Duodenal mucosa (tissue), 2 donors: Measurements from ENCODE around the gene LRRC15.

Experiments
- H3K27ac ChIP-seq: one replicate; pipeline ENCODE4 v1.7.0; 2013; ENCODE audit warnings: low read depth, low read length
- H3K27me3 ChIP-seq, 2 donors: one replicate each; pipeline ENCODE4 v1.7.0; 2013; ENCODE audit warnings: low read length in 2 of 2, control low read depth in 1 of 2; ENCODE audit not compliant: insufficient read depth in 2 of 2, control insufficient read depth in 1 of 2
- H3K36me3 ChIP-seq, 2 donors: one replicate each; pipeline ENCODE4 v1.7.0; 2013; ENCODE audit warnings: low read length in 2 of 2, control low read depth in 1 of 2; ENCODE audit not compliant: insufficient read depth in 2 of 2, control insufficient read depth in 1 of 2
- H3K4me1 ChIP-seq, 2 donors: one replicate each; pipeline ENCODE4 v1.7.0; 2013; ENCODE audit warnings: low read length in 2 of 2, control low read depth in 1 of 2; ENCODE audit not compliant: insufficient read depth in 2 of 2, control insufficient read depth in 1 of 2
- H3K4me3 ChIP-seq, 2 donors: one replicate each; pipeline ENCODE4 v1.7.0; 2013; ENCODE audit warnings: low read length in 2 of 2, low read depth in 1 of 2
- H3K9ac ChIP-seq, 2 donors: one replicate each; pipeline ENCODE4 v1.7.0; 2013; ENCODE audit warnings: low read length in 2 of 2, low read depth in 1 of 2
- H3K9me3 ChIP-seq, 2 donors: one replicate each; pipeline ENCODE4 v1.7.0; 2013; ENCODE audit warnings: low read length in 2 of 2, control low read depth in 1 of 2; ENCODE audit not compliant: control insufficient read depth in 1 of 2

LRRC15 gene

DNA sequence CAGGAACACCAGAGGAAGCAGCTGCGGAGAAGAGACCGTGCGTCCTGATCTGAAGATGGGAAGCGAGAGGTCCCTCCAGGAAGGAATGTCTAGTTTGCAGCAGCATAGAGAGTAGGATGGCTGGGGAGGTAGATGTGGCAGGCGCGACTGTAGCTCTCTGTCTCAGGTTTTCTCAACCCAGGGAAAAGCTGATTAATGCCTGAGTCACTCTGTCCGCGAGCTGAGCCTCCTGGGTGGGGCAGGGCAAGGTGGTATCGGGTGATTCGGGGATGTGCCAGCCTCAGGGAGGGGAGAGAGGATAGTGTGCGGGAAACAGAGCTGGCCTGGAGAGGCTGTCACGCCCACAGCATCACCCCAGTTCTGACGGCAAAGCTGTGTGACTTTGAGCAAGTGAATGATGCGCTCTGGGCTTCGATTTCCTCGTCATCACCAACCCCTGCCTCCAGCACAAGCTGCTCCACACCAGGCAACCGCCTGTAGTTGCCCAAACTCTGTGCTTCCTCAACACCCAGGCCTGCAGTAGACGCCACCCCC is 46.8 kb downstream of the LRRC15 start:
- Histone ChIP-seq H3K9ac (no peak overlapping the region), H3K27me3 (peaks cover 0 to 8% of the 10 kb centered on the region in 2 donors), H3K4me3 (no peak overlapping the region), H3K4me1 (peaks cover 16 to 27% of the 10 kb centered on the region in 2 donors), H3K9me3 (peaks cover 0 to 4% of the 10 kb centered on the region in 2 donors), H3K36me3 (no peaks in the 10 kb centered on the region), H3K27ac (no peak overlapping the region)

DNA sequence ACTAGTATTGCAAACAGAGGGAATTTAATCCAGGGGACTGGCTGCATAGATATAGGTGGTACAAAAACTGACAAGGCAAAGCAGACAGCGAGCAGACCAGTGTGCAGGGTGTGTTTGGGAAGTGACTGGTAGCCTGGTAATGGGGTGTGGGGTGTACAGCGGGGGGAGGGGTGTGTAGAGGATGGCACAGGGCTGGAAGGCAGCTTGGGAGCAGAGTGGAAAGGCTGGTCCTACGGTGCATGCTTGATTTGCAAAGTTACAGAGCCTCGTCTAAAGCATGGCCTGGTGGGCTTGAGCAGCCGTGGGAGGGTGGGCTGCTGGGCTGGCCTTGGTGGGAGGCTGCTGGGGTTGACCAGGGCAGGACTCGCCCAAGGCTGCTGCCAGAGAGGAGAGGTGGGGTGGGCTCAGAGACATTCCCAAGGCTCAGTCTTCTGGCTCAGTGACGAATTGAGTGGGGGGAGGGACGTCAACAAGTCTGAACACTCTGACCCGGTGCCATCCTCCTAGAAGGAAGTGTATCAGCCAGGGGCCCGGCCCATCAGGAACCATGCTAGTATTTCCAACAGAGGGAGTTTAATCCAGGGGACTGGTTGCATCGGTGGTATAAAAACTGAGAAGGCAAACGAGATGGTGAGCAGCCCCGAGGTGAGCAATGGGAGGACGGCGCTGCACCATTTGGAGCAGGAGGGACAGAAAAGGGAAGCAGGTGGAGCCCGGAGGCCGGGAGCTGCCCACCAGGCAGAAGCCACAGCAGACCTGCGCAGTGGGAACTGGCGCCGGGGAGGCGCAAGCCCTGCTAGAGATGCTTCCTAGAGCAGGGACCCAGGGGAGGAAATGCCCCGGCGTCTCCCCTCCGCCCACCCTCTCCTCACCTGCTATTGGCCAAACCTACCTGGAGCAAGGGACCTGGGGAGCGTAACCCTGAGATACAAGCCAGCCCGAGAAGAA is 47.6 kb downstream of the LRRC15 start:
- no peak overlapping the region for H3K27ac ChIP-seq
- peaks cover 16 to 27% of the 10 kb centered on the region in 2 donors for H3K4me1 ChIP-seq

DNA sequence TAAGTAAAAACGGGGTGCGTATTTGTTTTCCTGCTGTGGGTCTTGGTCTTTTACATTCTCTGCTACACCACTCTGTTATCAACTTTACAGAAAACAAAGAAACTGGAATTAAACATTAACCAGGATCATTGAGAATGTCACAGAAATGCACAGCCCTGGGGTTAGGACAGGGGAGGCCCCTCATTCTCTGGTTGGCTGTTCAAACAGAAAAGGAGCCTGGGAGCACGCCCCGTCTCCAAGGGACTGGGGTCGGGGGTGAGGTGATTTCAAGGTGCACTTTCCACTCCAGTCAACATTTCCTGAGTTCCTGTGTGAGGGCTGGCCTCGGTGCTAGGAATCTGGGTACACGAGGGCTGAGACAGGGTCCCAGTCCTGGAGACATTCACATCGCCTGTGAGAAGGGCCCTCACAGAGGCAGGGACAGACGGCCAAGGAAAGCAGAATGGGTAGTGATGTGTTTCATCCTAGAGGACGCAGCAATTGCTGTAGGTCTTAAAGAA is 48.7 kb downstream of the LRRC15 start:
- Histone ChIP-seq H3K4me3 (no peak overlapping the region), H3K9me3 (peaks cover 0 to 4% of the 10 kb centered on the region in 2 donors), H3K27ac (no peak overlapping the region), H3K4me1 (peaks cover 16 to 27% of the 10 kb centered on the region in 2 donors), H3K36me3 (no peaks in the 10 kb centered on the region), H3K9ac (no peak overlapping the region), H3K27me3 (peaks cover 0 to 2% of the 10 kb centered on the region in 2 donors)

More for the DNA sequence above, 47.6 kb downstream of the LRRC15 start:
- Histone ChIP-seq H3K9me3 (peaks cover 0 to 4% of the 10 kb centered on the region in 2 donors), H3K4me3 (no peak overlapping the region), H3K9ac (no peak overlapping the region), H3K36me3 (no peaks in the 10 kb centered on the region), H3K27me3 (peaks cover 0 to 8% of the 10 kb centered on the region in 2 donors)

DNA sequence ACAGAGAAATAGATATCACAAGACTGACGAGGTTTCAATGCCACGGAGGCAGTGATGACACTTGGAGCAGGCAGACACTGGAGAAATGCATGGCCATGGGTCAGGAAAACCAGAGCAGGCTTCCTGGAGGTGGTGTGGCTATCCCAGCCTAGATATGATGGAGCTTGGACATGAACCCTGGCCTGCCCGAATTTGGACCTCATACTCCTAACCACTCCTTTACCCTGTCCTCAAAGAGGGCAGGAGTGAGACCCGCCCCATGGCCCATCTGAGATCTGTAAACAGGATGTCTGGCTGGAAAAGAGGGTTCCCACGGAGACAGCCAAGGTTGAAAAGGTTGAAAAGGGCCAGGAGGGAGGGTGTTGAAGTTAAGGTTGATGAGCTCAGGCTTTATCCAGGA is 49.4 kb downstream of the LRRC15 start:
- H3K4me3 ChIP-seq, result no peak overlapping the region
- H3K27me3 ChIP-seq, result peaks cover 0 to 2% of the 10 kb centered on the region in 2 donors
- H3K9ac ChIP-seq, result no peak overlapping the region
- H3K27ac ChIP-seq, result no peak overlapping the region
- no peaks in the 10 kb centered on the region for H3K36me3 ChIP-seq
- peaks cover 20 to 31% of the 10 kb centered on the region in 2 donors for H3K4me1 ChIP-seq
- H3K9me3 ChIP-seq, result peaks cover 0 to 4% of the 10 kb centered on the region in 2 donors

DNA sequence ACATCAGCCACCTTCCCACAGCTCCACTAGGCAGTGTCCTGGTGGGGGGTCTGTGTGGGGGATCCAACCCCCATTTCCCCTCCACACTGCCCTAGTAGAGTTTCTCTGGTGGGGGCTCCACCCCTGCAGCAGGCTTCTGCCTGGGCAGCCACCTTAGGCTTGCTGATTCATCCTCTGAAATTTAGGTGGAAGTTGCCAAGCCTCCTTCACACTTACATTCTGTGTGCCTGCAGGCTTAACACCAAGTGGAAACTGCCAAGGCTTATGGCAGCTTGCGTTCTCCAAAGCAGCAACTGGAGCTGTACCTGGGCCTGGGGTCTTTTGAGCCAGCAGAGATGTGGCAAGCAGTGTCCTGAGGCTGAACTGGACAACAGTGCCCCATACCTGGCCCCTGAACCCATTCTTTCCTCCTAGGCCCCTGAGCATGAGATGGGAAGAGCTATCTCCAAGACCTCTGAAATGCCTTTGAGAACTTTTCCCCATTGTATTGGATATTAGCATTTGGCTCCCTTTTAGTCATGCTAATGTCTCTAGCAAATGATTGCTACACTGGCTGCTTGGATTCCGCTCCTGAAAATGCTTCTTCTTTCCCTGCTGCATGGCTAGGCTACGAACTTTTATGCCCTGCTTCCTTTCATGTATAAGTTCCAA is 50.9 kb downstream of the LRRC15 start:
- Histone ChIP-seq H3K9ac (no peak overlapping the region), H3K9me3 (peaks cover 0 to 4% of the 10 kb centered on the region in 2 donors), H3K27me3 (peaks cover 3 to 6% of the 10 kb centered on the region in 2 donors), H3K4me3 (no peak overlapping the region), H3K36me3 (no peaks in the 10 kb centered on the region), H3K27ac (no peak overlapping the region), H3K4me1 (peaks cover 13 to 20% of the 10 kb centered on the region in 2 donors)

DNA sequence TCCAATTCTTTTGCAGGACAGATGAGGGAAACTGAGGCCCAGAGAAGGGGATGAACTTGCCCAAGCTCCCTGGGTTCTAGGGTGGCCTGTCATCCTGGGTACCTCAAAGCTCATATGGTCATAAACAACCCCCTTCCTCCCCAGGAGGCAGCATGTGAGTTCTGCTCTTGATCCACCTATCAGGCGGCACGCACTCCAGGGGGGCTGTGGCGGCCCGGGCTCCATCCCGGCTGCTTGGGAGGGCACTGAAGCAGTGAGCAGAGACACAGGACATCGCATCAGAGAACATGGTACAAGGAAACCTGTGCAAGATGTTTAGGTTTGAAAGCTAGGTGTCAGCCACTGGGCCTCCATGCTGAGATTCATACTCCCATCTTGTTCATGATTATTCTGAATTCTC is 52.6 kb downstream of the LRRC15 start:
- H3K9me3 ChIP-seq, result peaks cover 0 to 4% of the 10 kb centered on the region in 2 donors
- H3K27ac ChIP-seq, result no peak overlapping the region
- H3K9ac ChIP-seq, result no peak overlapping the region
- H3K4me1 ChIP-seq, result peaks cover 13 to 21% of the 10 kb centered on the region in 2 donors
- no peak overlapping the region for H3K4me3 ChIP-seq
- no peaks in the 10 kb centered on the region for H3K36me3 ChIP-seq
- peaks cover 8% of the 10 kb centered on the region in 2 donors for H3K27me3 ChIP-seq

DNA sequence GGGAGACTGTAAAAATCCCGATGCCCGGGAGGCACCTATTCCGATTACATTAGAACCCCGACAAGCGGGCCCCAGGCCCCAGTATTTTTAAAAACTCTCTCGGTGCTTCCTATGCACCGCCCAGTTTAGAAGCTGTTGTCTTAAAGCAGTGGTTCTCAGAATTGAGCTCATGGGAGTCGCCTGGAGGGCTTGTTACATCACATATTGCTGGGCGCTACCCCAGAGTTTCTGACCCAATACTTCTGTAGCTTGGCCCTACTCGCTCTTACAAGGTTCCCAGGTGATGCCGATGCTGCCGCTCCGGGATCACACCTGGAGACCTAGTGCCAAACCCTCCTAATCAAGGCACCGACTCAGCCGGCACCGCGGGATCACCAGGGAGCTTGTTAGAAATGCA is 53.6 kb downstream of the LRRC15 start:
- Histone ChIP-seq H3K4me3 (peak overlapping the region in 1 of 2 donors; percentile 66), H3K4me1 (peaks cover 12 to 21% of the 10 kb centered on the region in 2 donors), H3K9me3 (peaks cover 0 to 4% of the 10 kb centered on the region in 2 donors), H3K9ac (no peak overlapping the region), H3K27ac (no peak overlapping the region), H3K27me3 (peaks cover 8% of the 10 kb centered on the region in 2 donors), H3K36me3 (no peaks in the 10 kb centered on the region)

DNA sequence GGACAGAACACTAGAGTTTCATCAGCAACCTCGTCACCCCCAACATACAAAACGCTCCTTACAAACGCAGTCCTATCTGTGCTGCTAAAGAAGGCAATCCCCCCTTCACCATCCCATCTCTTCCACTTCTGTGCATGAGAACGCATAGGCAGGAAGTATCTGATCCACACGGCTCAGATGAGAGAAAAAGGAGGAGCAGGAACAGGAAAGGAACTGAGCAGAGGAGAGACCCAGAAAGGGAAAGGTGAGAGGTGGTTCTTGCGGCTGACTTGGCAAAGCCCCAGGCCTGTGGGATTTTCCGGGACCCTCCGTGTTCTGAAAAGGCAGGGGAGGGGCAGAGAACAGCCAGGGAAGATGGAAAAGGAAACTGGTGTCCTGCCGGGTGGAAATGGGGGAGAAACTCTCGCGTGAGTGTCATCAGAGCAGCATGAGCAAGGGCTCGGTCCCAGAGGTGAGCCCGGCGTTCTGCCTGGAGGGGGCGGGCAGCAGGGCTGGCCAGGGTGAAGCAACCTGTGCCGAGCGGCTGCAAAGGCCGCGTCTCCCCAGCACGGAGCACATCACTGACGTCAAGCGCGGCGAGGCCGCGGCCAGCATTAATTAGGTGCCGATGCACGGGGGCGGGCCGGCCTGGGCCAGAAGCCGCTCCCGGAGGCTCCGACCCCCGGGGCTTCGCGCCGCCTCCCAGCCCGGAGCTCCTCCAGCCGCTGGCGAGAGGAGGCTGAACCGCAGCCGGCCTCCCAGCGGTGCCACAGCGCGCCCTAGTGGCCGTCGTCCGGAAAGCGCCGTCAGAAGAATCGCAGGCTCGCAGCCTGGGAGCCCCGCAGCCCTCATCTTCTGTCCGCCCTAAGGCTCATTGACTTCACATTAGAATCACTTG is 54.2 kb downstream of the LRRC15 start:
- Histone ChIP-seq H3K4me1 (peaks cover 6 to 20% of the 10 kb centered on the region in 2 donors), H3K27me3 (peaks cover 8% of the 10 kb centered on the region in 2 donors), H3K9me3 (peaks cover 0 to 4% of the 10 kb centered on the region in 2 donors), H3K4me3 (peak overlapping the region; percentile 66 to 78), H3K9ac (peak overlapping the region; percentile 54 to 79), H3K27ac (no peak overlapping the region), H3K36me3 (no peaks in the 10 kb centered on the region)

DNA sequence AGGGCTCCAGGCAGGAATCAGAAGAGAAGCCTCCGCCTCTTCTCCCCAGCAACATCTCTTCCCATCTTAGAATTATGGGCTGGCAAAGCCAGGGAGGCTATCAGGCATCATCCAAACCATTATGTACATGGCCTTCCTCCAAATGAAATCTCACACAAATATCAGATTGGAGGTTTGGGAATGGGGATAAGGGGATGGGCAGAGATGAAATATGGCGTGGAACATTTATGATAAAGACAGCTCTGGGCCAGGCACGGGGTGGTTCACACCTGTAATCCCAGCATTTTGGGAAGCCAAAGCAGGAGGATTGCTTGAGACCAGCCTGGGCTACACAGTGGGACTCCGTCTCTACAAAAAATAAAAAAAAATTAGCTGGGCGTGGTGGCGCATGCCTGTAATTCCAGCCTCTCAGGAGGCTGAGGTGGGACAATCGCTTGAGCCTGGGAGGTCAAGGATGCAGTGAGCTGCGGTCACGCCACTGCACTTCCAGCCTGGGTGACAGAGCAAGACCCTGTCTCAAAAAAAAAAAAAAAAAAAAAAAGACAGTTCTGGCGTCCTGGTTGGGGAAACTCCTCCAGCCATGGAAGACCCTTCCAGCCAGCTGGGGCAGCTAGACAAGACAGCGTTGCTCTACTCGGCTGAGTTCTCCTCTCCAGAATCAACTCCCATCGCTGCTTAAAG is 55.0 kb downstream of the LRRC15 start:
- peaks cover 8% of the 10 kb centered on the region in 2 donors for H3K27me3 ChIP-seq
- H3K9ac ChIP-seq, result peak overlapping the region in 1 of 2 donors; percentile 2
- no peak overlapping the region for H3K4me3 ChIP-seq

More for the DNA sequence above, 55.0 kb downstream of the LRRC15 start:
- Histone ChIP-seq H3K36me3 (no peaks in the 10 kb centered on the region), H3K9me3 (peaks cover 0 to 4% of the 10 kb centered on the region in 2 donors), H3K27ac (no peak overlapping the region), H3K4me1 (peaks cover 6 to 15% of the 10 kb centered on the region in 2 donors)
